ENCODE measurements around the gene LGALSL.

The LGALSL gene

DNA sequence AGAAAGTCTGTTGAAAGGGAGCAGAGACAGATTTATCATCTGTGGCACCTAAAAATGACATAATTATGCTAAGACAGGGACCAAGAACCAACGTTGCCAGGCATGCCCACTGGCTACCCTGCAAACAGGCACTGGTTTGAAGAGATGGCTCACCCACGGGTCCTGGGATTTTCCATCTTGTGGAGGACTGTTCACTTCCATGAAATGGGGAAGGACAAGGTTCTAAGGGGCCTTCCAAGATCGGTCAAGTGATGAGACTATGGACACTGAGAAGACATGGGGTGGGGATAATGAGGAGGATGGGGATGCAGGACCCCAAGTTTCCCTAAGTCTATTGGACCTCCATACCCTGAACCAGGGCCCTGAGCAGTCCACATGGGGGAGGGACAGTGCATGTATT, 18.9 kb downstream of the LGALSL start:
- DNase-seq: no peak

DNA sequence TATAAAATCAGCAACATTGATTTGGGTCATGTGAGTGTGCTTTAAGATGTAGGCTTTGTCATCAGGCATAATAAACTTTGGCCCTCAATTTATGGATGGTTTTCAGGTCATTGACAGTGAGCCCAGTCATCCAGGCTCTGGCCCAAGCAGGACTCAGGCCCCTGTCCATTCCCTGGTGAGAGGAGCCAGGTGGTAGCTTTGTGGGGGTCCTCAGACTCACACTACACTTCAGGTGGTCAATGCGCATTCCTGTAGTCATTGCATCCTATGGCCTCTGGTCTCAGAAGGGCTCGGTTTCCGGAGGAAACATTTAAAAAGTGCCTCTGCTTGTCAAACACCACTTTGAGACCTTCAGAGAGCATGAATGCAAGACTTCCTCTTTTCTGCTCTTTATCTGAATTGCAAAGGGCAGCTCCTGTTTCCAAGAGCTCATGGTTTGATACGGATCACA, 20.2 kb downstream of the LGALSL start:
- no peak for DNase-seq

DNA sequence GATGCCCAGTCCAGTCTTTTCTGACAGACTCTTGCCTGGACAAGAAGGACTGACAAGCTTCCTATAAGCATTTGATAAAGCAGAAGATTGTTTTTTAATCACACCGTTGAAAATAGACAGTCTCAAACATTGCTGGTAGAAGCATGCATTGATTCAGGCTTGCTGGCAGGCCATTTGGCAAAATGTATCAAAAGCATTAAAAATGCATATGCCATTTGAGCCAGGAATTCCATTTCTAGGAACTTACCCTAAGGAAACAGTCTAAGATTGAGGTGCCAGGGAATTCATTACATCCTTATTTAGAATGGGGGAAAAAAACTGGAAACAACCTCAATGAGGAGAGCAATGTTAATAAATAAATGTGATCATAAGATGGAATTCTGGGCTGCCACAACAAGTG, 20.7 kb downstream of the LGALSL start:
- no peak for DNase-seq

DNA sequence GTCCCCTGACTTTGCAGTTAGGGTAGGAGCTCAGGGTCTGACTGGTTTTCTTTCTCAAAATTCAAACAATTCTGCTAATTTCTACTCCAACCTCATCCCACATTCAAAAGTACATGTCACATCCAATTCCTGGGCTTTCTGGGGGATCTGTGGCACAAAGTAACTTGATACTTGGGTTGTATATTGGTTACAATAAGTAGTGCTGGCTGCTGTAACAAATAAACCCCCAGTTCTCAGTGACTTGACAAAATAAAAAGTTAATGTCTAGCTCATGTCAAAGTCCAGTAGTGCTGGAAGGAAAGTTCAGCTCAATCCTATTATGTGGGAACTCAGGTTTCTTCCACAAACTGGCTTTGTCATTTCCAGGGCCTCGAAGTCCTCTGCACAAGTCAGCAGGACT, 23.1 kb downstream of the LGALSL start:
- DNase-seq: no peak

DNA sequence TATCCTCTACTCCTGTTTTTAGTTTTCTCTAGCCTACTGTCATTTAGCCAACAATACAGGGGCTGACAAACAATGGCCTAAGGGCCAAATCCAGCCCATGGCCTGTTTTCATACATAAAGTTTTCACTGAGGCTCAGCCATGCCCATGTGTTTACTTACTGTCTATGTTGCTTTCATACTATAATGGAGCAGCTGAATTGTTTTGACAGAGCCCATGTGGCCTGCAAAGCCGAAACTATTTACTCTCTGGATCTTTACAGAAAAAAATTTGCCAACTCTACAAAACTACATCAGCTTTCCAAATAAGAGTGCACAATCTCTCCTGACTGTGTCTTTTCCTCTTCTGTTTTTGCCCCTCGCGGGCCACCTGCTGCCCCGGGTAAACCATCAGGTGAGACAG, 24.0 kb downstream of the LGALSL start:
- no peak for DNase-seq

DNA sequence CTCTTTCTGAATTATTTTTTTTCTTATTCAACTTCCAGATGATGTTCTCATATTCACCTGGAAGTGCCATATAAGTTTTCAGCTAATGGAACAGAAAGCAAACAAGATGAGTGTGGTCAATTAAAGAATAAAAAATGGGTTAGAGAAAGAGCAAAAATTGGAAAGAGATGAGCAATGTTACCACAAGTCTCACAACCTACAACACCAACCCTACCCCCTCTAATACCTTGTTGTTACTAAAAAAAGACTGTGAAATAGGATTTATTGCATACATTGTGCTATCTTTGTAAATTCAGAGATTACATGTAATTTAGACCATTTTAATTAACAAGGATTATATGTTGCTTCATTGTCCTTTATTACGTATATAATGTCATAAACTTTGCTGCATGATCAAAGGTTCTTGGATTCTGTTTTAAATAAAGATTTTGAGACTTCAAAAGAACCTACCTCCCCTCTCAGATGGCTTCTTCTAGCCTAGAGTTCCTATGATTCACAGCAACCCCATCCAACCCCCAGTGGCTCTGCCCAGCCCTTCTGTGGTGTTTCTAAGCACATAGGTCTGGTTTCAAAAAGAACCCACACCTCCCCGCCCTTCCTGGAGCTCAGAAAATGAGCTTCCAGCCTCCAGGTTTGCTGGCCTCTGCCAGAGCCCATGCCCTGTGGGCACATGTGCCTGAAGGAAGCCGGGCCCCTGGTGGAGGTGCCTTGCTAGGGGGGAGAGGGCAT, 24.7 kb downstream of the LGALSL start:
- DNase-seq: no peak

DNA sequence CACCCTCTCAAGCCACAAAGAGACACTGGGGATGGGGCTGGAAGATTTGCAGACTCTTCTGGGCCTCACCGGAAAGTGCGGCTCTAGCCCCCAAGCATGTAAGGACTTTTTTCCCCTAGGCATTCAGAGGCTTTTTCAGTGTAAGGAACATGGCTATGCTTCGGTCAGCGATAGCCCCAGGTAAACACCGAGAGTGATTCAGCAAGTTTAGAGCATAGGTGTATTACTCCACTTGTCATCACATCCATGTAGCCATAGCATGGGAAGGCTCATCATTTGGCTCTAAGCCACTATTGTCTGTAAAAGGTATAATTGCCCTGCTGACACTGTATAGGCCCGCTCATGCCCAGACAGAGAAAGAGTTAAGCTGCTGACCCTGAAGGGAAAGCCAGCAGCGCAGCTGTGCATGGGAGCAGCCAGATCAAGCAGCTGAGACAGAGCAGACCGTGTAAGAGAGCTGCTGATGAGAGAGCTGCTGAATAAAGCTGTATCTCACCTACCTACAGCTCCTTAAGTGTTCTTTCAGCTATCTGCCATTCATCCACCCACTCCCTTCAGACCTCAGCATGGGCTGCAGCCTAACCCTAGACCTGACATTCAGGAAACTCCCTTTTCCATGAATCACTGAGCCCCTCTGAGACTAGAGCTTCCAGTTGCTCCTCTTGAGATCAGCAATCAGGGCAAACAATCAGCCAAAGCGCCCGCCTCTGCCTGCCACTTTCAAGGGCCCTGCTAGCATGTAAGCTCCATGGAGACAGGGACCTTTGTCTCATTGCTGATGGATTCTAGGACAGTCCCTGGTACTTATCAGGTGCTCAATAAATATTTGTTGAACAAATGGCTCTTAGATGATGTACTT, 25.5 kb downstream of the LGALSL start:
- DNase-seq: no peak

DNA sequence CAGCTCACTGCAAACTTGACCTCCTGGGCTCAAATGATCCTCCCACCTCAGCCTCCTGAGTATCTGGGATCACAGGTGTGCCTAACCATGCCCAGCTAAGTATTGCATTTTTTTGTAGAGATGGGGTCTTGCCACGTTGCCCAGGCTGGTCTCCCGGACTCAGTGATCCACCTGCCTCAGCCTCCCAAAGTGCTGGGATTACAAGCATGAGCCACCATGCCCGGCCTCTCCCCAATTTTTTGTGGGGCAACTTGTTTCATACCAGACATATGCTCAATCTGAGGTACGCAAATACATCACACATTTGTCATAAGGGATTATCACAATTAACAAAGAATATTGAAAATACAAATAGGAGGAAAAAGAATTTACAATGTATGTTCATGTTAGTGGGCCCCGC, 27.7 kb downstream of the LGALSL start:
- DNase-seq: no peak

DNA sequence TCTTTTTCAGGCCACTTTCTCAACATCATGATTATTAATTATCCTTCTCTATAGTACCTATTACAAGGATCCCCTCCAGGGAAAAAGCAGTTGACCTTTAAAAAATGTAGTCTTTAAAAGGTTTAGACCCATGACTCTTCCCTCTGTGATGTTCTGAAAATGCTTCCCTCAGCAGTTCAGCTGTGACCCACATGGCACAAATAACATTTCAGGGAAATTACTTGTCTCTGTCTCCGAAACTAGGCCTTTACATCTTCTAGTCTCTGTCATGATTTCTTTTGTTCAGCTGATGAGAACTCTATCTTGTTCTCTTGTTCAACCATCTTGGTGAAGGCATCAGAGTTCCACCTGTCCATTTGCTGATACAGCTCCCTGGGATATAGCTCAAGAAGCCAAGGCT, 28.3 kb downstream of the LGALSL start:
- DNase-seq: no peak

DNA sequence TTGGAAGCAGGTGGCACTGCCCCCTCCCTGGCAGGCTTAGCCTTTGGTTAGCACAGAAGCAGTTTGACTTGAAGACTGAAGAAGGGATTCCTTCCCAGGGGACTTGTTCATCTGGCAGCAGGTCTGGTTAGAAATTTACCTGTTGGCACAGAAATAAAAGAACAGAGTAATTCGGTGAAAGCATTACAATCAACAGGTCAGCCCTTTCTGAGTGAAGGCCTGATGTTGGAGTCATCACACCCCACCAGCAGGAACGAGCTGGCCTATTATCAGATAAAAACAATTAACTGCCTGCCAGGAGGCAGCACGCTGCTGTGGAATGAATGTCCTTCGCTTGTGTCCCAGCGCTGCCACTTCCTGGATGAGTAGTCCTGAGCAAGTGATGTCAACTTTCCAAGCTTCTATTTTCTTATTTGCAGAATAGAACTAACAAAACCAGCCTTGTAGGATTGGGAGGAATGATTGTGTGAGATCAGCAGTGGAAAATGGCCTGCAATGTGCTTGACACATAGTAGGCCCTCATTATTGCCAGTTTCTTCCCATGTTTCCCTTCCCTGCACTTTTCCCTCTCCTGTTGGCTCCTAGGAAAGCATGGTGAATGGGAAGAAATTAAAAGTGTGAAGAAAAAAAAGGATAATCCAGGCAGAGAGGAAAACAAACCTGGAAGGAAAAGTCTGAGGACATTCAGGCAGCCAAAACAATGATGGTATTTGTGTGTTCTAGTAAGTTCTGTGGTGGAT, 29.0 kb downstream of the LGALSL start:
- DNase-seq: peak; percentile 49

DNA sequence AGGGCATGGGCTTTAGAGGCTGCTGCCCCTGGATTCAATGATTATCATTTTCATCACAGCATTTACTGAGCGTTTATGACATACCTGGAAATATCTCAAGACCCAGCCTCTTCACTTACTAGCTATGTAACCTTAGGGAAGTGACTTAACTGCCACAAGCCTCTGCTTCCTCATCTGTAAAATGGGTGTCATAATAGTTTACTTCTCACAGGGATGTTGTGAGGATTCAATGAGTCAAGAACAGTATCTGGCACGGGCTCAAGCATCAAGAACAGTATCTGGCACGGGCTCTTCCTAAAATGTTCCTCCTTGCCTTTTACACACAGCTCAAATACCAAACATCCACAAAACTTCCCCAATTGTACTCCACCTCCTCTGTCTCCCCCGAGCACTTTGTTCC, 31.4 kb downstream of the LGALSL start:
- no peak for DNase-seq

DNA sequence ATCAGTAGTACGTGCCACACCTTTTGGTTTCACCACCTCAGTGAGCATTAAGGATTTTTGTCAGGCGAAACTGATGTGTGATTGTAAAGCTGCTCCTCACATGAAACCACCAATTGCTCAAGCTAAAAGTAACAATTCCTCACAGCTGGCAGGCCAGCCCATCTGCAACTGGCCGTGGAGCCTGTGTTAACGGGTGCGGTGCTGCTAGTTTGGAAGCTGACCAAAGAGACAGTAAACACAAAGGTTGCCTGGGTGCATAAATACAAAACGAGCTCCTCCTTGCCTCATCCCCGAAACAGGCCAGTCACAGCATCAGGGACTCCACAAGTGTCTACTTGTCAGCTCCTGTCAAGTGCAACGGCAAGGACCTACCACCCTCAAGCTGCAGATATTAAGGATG, 32.0 kb downstream of the LGALSL start:
- no peak for DNase-seq

DNA sequence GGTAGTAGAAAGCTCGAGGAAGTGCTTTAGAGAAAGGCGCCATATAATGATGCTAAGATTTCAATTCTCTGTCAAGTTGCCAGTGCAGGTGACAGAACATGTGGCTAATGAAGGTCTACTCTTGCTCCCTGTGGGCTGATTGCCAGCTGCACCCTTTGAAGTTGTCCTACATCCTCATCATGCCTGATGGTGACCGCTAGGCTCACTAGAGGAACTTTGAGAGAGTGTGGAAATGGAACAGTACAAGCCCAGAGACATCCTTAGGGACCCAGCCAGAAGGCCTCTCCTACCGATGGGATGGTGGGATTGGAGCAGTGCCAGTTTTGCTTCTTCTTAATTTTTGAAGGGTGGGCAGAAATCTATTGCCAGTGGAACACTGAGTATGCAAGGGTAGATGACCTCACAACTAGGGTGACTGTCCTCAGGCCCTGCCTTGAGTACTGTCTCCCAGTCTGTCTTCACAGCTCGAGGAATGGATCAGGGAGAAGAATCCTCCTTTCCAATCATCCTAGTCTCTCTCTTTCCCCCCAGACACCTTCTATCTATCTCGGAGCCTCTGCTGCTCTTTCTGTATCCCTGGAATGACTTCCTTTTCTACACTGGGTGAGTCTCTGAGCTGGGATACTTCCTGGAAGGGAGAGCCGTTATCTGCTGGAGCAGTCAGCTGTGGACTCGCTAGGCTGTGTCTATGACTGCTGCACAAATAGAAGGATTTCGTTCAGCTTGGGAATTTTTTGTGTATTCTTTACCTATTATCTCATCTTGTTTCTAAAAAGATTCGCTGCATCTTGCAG, 33.5 kb downstream of the LGALSL start:
- no peak for DNase-seq

DNA sequence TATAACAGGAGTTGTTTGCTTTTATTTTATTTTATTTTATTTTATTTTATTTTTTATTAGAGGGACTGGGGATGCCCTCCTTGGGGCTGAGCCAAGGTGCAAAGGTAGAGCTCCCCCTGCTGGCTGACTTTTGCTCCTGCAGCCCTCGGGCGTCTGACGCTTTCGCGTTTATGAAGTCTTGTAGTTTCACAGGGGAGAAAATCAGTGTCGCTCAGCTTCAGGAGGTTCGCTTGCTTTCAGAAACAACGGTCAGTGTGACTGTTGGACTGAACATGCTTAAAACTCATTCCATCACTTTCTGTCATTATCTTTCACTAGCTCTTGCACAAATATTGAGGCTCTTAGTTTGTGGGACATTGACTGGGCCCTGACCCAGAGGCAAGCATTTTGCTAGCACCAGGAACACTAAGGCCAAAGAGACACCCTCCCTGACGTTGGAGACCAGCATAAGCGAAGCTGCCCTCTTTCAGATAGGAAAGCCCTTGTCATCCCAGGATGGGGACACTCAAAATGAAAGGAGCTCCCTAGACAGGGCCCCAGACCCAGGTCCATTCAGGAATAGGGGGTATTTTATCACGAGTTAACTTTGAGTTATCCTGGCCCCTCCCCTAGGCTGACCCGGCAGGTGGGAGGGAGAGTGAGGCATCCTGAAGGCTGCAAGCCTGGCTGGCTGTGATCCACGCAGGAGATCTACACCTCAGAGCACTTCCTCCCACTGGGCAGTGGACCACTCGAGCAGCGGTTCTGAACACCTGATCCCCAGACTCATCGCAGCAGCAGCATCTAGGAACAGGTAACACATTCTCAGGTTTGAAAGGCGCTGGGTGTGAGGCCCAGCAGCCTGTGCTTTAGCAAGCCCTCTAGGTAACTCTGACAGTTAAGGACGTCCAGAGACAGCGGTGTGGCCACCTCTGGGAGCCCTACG, 34.4 kb downstream of the LGALSL start:
- peak; percentile 55 for DNase-seq

DNA sequence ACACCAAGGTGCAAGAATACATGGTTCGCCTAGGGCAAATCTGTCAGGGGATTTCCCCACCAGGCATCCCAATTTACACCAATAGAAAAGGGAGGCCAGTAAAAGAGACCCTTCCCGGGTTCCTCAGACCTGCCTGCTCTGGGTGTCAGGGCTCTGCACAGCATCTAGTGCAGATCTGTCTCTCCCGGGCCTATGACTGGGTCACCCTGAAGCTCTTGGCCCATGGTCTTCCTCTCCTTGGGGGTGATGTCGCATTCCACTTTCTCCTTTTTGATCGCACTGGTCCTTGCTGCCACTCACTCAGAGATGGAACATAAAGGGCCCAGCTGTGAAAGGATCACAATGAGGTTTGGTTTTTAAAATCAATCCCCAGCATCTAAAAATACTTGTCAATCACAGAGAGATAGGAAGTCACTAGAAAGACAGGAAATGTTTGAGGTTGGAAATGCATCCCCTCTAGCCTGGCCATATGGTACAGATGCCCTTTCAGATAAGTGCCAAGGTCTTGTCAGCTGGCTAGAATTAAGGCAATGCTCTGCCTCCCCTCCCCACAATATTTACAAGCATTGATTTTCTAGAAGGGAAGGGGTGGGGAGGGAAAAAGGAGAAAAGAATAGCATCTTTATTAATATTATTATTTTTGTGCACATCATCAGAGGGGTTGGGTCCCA, 35.3 kb downstream of the LGALSL start:
- no peak for DNase-seq

DNA sequence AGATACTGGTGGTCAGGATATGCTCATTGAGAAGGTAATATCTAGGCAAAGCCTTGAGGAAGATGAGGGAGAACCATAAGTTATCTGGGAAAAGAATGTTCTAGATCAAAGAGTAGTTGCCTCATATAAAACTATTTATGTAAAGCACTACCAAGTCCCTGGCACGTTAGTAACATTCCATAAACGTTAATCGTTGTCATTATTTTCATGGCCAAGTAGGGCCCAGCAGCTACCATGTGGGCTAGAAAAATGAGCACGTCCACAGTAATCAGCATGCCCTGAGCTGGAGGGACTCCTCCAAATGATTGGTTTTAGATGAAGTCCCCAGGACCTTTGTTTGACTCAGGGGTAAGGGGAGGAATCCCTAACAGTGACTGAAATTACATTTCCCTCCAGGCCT, 37.5 kb downstream of the LGALSL start:
- peak; percentile 26 for DNase-seq

DNA sequence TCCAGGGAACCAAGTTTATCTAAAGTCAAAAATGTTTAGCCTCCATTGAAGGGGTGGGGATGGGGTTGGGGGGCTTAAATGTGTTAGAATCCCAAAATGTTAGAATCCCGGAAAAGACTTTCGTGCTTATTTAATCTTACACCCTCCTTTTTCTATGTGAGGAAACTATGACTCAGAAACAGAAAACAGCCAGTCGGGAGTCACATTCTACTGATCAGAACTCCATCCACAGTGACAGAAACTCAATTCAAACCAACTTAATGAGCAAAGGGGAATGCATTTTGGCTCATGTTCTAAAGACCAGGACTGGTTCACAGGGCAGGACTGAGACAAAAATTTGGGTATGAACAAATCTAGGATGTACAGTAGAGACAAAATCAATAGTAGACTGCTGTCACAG, 38.3 kb downstream of the LGALSL start:
- DNase-seq: no peak

DNA sequence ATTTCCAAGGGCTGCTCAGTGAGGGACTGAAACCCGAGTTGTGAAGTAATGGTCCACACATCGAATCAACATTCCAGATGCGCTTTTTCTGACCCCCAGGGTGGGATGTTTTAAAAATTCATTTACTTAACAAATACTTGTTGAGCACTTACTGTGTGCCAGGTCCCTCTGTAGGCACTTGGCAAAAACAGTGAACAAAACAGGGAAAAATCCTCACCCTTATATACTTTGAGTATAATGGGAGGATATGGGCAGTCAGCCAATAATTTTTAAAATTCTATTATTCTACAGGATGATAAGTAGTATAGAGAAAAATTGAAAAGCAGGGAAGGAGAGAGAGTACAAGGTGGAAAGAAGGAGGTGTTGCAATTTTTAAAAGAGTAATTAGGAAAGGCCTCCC, 38.9 kb downstream of the LGALSL start:
- DNase-seq: no peak

DNA sequence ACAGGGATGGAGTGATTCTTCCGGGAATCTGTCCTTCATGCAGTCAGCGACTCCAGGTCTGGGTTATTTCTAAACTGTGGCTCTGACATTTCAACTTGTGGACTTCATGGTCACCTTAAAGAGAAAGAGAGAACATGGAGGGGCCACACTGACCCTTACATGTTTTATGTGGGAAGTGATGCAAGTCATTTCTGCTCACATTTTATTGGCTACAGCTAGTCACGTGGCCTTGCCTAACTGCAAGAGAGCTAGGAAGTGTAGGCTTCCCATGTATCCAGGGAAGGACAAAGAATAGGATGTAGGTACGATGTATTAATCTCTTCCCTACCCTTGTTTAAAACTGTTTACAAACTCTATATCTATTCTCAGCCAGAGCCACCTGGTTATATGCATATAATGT, 39.8 kb downstream of the LGALSL start:
- no peak for DNase-seq

DNA sequence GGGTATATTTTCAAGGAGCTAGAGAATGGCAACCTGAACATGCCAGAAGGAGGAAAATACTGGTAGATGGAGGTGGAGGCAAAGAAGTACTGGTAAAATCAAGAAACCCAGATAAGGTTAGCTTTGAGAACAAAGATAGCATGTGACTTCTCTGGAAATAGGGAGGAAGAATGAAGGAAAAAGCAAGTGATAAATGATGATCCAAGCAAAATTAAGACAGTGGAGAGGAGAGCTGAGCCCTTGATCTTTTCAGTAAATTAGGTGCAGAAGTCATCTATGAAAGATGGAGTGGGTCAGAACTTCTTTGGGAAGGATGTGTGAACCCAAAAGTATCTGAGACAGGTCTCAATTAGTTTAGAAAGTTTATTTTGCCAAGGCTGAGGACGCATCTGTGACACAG, 44.5 kb downstream of the LGALSL start:
- no peak for DNase-seq

DNA sequence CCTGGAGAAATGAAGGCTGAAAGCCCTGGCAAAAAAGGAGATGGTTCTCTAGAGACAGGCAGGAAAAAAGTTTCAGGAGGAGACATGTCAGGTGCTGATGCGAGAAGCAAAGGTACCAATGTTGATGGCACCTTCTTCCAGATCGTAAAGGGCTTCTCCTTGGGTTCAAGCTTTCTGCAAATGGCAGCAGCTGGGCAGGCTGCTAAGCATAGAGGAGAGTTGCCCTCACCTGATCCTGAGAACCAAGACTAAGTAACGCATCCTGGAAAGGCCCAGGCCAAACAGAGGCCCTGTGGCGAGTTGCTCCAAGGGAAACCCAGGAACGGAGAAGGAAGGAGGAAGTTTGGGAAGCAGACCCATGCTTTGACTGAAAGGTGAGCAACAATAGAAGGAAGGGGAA, 46.6 kb downstream of the LGALSL start:
- no peak for DNase-seq

Data from fibroblast of skin of scalp (primary cell).